ENCODE data around the gene ANKH. TPM values are rescaled to one million over a fixed set of nuclear protein-coding genes. Genes with fewer than 3 reads are reported as not detected.

ANKH gene
- total RNA-seq, 1 experiment from 2014 or later: 13.9 TPM

GRCh38 chr5:14735944-14736343, 135.6 kb downstream of the ANKH start:
- TF ChIP-seq CTCF (conservative IDR thresholded peaks at IDR 0.05; ENCODE audit: low read depth, low read length) (no peak), EZH2 (IDR thresholded peaks at IDR 0.05; ENCODE audit: borderline replicate concordance, low read depth, low read length, poor library complexity, severe bottlenecking) (no peak)
- POLR2A ChIA-PET (ENCODE audit: low non-redundant PET): no interaction called here
- H3K9me3 ChIP-seq (ENCODE audit: low read depth, low read length, poor library complexity, severe bottlenecking): no peaks in the 10 kb centered on the region
- H3K4me1 ChIP-seq (ENCODE audit: insufficient read depth, low read length, poor library complexity, severe bottlenecking): no peaks in the 10 kb centered on the region
- no peak overlapping the region for H3K4me3 ChIP-seq (ENCODE audit: low read depth, low read length, poor library complexity, severe bottlenecking)
- CTCF ChIA-PET: no interaction called here
- intact Hi-C loops (cut with micrococcal nuclease; ENCODE audit: unreplicated experiment): no loop called here
- DNase-seq (ENCODE audit: low spot score): no peak
- H3K27ac ChIP-seq (ENCODE audit: low read depth, low read length, poor library complexity, severe bottlenecking): no peak overlapping the region
- BruUV-seq (replicated peaks): no TSS peak
- H3K36me3 ChIP-seq (ENCODE audit: insufficient read depth, low read length, poor library complexity, severe bottlenecking): no peaks in the 10 kb centered on the region
- no peaks in the 10 kb centered on the region for H3K27me3 ChIP-seq (replicated peaks; ENCODE audit: insufficient read depth, low read depth, low read length, poor library complexity)

- TF ChIP-seq EZH2 (IDR thresholded peaks at IDR 0.05; ENCODE audit: borderline replicate concordance, low read depth, low read length, poor library complexity, severe bottlenecking) (no peak), CTCF (conservative IDR thresholded peaks at IDR 0.05; ENCODE audit: low read depth, low read length) (no peak)
- Histone ChIP-seq H3K27ac (ENCODE audit: low read depth, low read length, poor library complexity, severe bottlenecking) (no peak overlapping the region), H3K27me3 (replicated peaks; ENCODE audit: insufficient read depth, low read depth, low read length, poor library complexity) (no peaks in the 10 kb centered on the region), H3K4me3 (ENCODE audit: low read depth, low read length, poor library complexity, severe bottlenecking) (no peak overlapping the region), H3K9me3 (ENCODE audit: low read depth, low read length, poor library complexity, severe bottlenecking) (no peaks in the 10 kb centered on the region), H3K4me1 (ENCODE audit: insufficient read depth, low read length, poor library complexity, severe bottlenecking) (no peaks in the 10 kb centered on the region), H3K36me3 (ENCODE audit: insufficient read depth, low read length, poor library complexity, severe bottlenecking) (no peaks in the 10 kb centered on the region)
- intact Hi-C loops (cut with micrococcal nuclease; ENCODE audit: unreplicated experiment): no loop called here
- no peak for DNase-seq (ENCODE audit: low spot score)
- ChIA-PET CTCF (no interaction called here), POLR2A (ENCODE audit: low non-redundant PET) (no interaction called here)
- BruUV-seq (replicated peaks): no TSS peak
Measured at GRCh38 chr5:14734396-14734795, 137.2 kb downstream of the ANKH start.

GRCh38 chr5:14733661-14734060, 137.9 kb downstream of the ANKH start:
- Histone ChIP-seq H3K27me3 (replicated peaks; ENCODE audit: insufficient read depth, low read depth, low read length, poor library complexity) (no peaks in the 10 kb centered on the region), H3K4me3 (ENCODE audit: low read depth, low read length, poor library complexity, severe bottlenecking) (no peak overlapping the region), H3K27ac (ENCODE audit: low read depth, low read length, poor library complexity, severe bottlenecking) (no peak overlapping the region), H3K9me3 (ENCODE audit: low read depth, low read length, poor library complexity, severe bottlenecking) (no peaks in the 10 kb centered on the region), H3K36me3 (ENCODE audit: insufficient read depth, low read length, poor library complexity, severe bottlenecking) (no peaks in the 10 kb centered on the region), H3K4me1 (ENCODE audit: insufficient read depth, low read length, poor library complexity, severe bottlenecking) (no peaks in the 10 kb centered on the region)
- POLR2A ChIA-PET (ENCODE audit: low non-redundant PET): no interaction called here
- TF ChIP-seq CTCF (conservative IDR thresholded peaks at IDR 0.05; ENCODE audit: low read depth, low read length) (no peak), EZH2 (IDR thresholded peaks at IDR 0.05; ENCODE audit: borderline replicate concordance, low read depth, low read length, poor library complexity, severe bottlenecking) (no peak)
- DNase-seq (ENCODE audit: low spot score): no peak
- no TSS peak for BruUV-seq (replicated peaks)
- intact Hi-C loops (cut with micrococcal nuclease; ENCODE audit: unreplicated experiment): no loop called here
- CTCF ChIA-PET: no interaction called here
